Upper lobe of right lung (tissue), 1 donor: ENCODE data around the gene ZMAT5. TPM values are rescaled to one million over a fixed set of nuclear protein-coding genes. Genes with fewer than 3 reads are reported as not detected.
A peak's percentile ranks its signal among the peaks of the same experiment; 100 is the strongest.

Experiments used
- ATAC-seq: fragments of 200-7000 bp; cut with Tn5 transposase; one replicate; pipeline ENCODE4 v1.9.1; 2020; ENCODE audit warnings: mild to moderate bottlenecking, moderate library complexity
- DNase-seq: peaks from one replicate; pipeline ENCODE4 v3.0.0-alpha.2; 2020
- H3K27ac ChIP-seq: fragments of 200-600 bp; one replicate; pipeline ENCODE4 v1.8.0; 2022
- H3K27me3 ChIP-seq: fragments of 200-600 bp; one replicate; pipeline ENCODE4 v1.8.0; 2022; ENCODE audit warnings: mild to moderate bottlenecking
- H3K36me3 ChIP-seq: fragments of 200-600 bp; one replicate; pipeline ENCODE4 v1.8.0; 2022
- H3K4me1 ChIP-seq: fragments of 200-600 bp; one replicate; pipeline ENCODE4 v1.8.0; 2022
- H3K4me3 ChIP-seq: fragments of 200-600 bp; one replicate; pipeline ENCODE4 v1.8.0; 2022; ENCODE audit warnings: mild to moderate bottlenecking
- H3K9me3 ChIP-seq: fragments of 200-600 bp; one replicate; pipeline ENCODE4 v1.8.0; 2022
- intact Hi-C: fragments of 100-400 bp; cut with DNase I; formaldehyde crosslinking; loops from one replicate; pipeline ENCODE4 v1.11.0; 2022
- total RNA-seq: library from RNA; stranded (reverse); fragmentation: NEBNext Ultra II Directional; extraction: Animal tissue kit (Norgen Biotek cat#: 25700); gene quantifications from one replicate; pipeline ENCODE4 v1.2.1, GENCODE V29; 2021
- TF ChIP-seq, protein P1 (sequence below): fragments of 200-600 bp; IDR thresholded peaks from one replicate; pipeline ENCODE4 v1.8.0; 2022; ENCODE audit warnings: antibody characterized with exemption
- donor health status: DM: no; HTN: yes; CAD: no; lungs with severe emphysema.

Gene ZMAT5
- total RNA-seq, 1 donor from 2014 or later, result 16.8 TPM

DNA sequence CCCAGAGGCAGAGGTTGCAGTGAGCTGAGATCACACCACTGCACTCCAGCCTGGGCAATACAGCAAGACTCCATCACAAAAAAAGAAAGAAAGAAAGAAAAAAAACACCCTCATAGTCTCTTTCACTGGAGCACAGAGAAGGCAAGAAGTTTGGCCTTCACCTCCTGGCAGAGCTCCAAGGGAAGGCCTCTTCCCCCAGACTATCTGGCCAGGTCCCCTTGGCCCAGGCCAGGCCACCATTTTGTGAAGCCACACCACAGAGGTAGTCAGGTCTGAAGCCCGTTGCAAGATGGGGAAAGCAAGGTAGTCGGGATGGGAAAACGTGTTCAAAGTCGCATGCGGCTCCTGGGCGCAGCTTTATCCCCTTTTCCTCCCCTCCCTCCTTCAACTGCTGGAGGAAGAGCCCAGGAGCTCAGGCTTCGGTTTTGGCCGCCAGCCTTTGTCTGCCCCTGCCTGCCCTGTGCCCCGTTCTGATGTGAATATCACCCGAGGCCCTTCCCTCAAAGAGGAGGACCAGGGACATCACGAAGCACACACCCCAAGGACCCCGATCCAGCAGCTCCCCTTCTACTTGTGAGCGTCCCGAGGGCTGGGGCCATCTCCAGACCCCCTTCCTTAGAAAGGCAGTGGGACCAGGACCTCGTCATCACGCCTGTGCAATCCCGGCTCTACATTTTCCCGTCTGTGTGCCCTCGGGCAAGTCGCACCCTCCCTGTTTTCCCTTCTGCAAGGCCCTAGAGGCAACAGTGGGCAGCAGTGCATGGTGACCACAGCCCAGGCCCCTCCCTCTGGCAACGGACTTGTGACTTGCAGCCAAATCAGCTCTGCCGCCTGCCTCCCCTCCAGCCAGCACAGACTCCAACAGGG lies 29.3 kb downstream of the ZMAT5 start:
- no peak for ATAC-seq
- Histone ChIP-seq H3K27me3 (no peaks in the 10 kb centered on the region), H3K36me3 (peaks cover 20% of the 10 kb centered on the region), H3K27ac (no peak overlapping the region), H3K9me3 (no peaks in the 10 kb centered on the region), H3K4me1 (no peaks in the 10 kb centered on the region), H3K4me3 (no peak overlapping the region)
- TF ChIP-seq, protein P1, sequence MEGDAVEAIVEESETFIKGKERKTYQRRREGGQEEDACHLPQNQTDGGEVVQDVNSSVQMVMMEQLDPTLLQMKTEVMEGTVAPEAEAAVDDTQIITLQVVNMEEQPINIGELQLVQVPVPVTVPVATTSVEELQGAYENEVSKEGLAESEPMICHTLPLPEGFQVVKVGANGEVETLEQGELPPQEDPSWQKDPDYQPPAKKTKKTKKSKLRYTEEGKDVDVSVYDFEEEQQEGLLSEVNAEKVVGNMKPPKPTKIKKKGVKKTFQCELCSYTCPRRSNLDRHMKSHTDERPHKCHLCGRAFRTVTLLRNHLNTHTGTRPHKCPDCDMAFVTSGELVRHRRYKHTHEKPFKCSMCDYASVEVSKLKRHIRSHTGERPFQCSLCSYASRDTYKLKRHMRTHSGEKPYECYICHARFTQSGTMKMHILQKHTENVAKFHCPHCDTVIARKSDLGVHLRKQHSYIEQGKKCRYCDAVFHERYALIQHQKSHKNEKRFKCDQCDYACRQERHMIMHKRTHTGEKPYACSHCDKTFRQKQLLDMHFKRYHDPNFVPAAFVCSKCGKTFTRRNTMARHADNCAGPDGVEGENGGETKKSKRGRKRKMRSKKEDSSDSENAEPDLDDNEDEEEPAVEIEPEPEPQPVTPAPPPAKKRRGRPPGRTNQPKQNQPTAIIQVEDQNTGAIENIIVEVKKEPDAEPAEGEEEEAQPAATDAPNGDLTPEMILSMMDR, result no peak
- DNase-seq, result peak; percentile 61
- intact Hi-C loops, result no loop called here

DNA sequence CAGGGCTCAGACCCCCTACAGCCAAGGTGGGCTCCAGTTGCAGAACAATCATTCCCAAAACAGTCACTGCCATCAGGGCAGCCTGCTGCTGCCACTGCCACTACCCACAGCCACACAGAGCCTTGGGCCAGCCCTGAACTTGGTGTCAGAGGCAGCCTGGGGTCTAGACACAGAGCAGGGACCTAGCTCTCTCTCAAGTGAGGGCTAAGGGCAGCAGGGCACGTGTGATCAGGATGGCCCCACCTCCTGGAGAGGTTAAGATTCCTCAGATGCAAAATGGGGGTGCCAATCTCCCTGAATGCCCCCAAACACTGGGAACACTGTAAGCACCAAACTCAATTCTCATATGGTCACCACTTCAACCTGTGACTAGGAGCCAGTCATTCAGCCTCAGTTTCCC lies 31.4 kb downstream of the ZMAT5 start:
- intact Hi-C loops, result no loop called here
- DNase-seq, result no peak
- no peak overlapping the region for H3K4me3 ChIP-seq
- H3K36me3 ChIP-seq, result peaks cover 14% of the 10 kb centered on the region
- ATAC-seq, result no peak
- no peaks in the 10 kb centered on the region for H3K4me1 ChIP-seq
- no peaks in the 10 kb centered on the region for H3K27me3 ChIP-seq
- no peaks in the 10 kb centered on the region for H3K9me3 ChIP-seq
- TF ChIP-seq, protein P1, result no peak
- no peak overlapping the region for H3K27ac ChIP-seq

DNA sequence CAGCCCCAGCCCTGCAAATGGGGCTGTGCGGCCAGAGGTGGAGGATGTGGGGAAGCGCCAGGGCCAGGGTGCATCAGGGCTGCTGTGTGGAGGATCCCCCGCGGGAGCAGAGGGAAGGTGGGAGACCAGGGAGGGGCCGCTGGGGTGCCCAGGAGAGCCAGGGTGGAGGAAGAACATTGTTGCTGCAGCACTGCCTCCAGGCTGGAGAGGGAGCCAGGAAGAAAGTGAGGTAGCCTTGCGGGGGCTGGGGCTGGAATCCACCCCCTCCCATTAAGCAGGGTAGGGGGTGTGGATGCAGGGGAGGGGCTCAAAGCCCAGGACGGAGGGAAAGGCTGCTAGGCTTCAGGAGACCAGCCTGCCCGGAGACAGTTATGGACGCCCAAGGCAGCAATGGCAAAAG lies 32.0 kb downstream of the ZMAT5 start:
- DNase-seq, result no peak
- TF ChIP-seq, protein P1, result no peak
- Histone ChIP-seq H3K9me3 (no peaks in the 10 kb centered on the region), H3K36me3 (peaks cover 9% of the 10 kb centered on the region), H3K4me1 (no peaks in the 10 kb centered on the region), H3K27me3 (no peaks in the 10 kb centered on the region), H3K4me3 (no peak overlapping the region), H3K27ac (no peak overlapping the region)
- ATAC-seq, result no peak
- intact Hi-C loops, result no loop called here

DNA sequence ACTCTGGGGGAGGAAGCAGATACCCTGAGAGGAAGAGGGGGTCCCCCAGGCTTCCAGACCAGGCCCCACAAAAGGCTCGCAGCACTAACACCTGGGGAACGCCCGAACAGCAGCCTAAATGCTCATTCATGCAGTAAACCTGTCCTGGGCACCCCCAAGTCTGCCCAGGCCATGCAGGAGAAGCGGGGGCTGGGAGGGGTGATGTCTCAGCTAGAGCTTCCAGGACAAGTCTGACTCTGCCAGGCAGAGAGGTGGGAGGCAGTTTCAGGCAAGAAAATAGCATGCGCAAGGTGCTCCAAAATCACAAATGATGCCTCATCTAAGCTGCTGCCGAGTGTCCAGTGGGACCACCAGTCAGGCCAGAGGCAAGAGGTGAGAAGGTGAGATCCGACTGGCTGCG lies 32.4 kb downstream of the ZMAT5 start:
- Histone ChIP-seq H3K27me3 (no peaks in the 10 kb centered on the region), H3K27ac (no peak overlapping the region), H3K4me3 (no peak overlapping the region), H3K9me3 (no peaks in the 10 kb centered on the region), H3K36me3 (peaks cover 4% of the 10 kb centered on the region), H3K4me1 (no peaks in the 10 kb centered on the region)
- ATAC-seq (no peak), DNase-seq (no peak)
- TF ChIP-seq, protein P1, result no peak
- intact Hi-C loops, result no loop called here

- intact Hi-C loops, result no loop called here
- ATAC-seq (no peak), DNase-seq (peak; percentile 61)
- Histone ChIP-seq H3K4me3 (no peak overlapping the region), H3K36me3 (peaks cover 4% of the 10 kb centered on the region), H3K27ac (no peak overlapping the region), H3K27me3 (no peaks in the 10 kb centered on the region), H3K4me1 (no peaks in the 10 kb centered on the region), H3K9me3 (no peaks in the 10 kb centered on the region)
- TF ChIP-seq, protein P1, result no peak
Observed at GRCh38 chr22:29733362-29734201, 33.2 kb downstream of the ZMAT5 start.
